SU-DHL-6 (cell line): ENCODE measurements around the gene DPP3.

Source experiments
- H2AFZ ChIP-seq: fragments of 200-600 bp; sonication (generic); 2 replicates; pipeline ENCODE4 v1.6.1; 2014; ENCODE audit warnings: low read depth, mild to moderate bottlenecking, moderate library complexity, mixed read lengths, antibody characterized with exemption, low read length; ENCODE audit not compliant: severe bottlenecking
- H3F3A ChIP-seq: fragments of 200-600 bp; shearing (Covaris generic); 2 replicates; pipeline ENCODE4 v1.6.0; 2016; ENCODE audit warnings: antibody characterized with exemption, mild to moderate bottlenecking; ENCODE audit not compliant: insufficient read depth
- H3K27ac ChIP-seq: fragments of 200-600 bp; sonication (generic); 2 replicates; pipeline ENCODE4 v1.5.1; 2016; ENCODE audit warnings: low read depth, mild to moderate bottlenecking, low read length, moderate library complexity, mixed read lengths
- H3K27me3 ChIP-seq: fragments of 200-600 bp; sonication (generic), shearing (Covaris generic); 2 replicates; pipeline ENCODE4 v1.6.0; 2014; ENCODE audit warnings: mild to moderate bottlenecking, low read length
- H3K36me3 ChIP-seq: fragments of 200-600 bp; sonication (generic); 2 replicates; pipeline ENCODE4 v1.6.1; 2014; ENCODE audit warnings: mild to moderate bottlenecking, low read length, mixed read lengths
- H3K4me2 ChIP-seq: fragments of 300-600, 200-600 bp; shearing (Covaris generic), sonication (generic); 2 replicates; pipeline ENCODE4 v1.6.0; 2014; ENCODE audit warnings: low read length, low read depth, mild to moderate bottlenecking; ENCODE audit not compliant: poor library complexity, severe bottlenecking
- H3K4me3 ChIP-seq: fragments of 200-600 bp; sonication (generic); 2 replicates; pipeline ENCODE4 v1.5.1; 2014; ENCODE audit warnings: antibody characterized with exemption, low read length, mild to moderate bottlenecking, mixed read lengths; ENCODE audit not compliant: insufficient read depth, poor library complexity, severe bottlenecking
- H3K79me2 ChIP-seq: fragments of 200-600 bp; sonication (generic); 2 replicates; pipeline ENCODE4 v1.6.1; 2014; ENCODE audit warnings: mild to moderate bottlenecking, low read length, moderate library complexity; ENCODE audit not compliant: insufficient read depth
- H3K9ac ChIP-seq: fragments of 200-600 bp; sonication (generic); 2 replicates; pipeline ENCODE4 v1.7.0; 2014; ENCODE audit warnings: mild to moderate bottlenecking, low read length
- H3K9me2 ChIP-seq: fragments of 200-600 bp; sonication (generic); replicated peaks from 2 replicates; pipeline ENCODE4 v1.6.1; 2014; ENCODE audit warnings: low read length; ENCODE audit not compliant: insufficient read depth
- H3K9me3 ChIP-seq: fragments of 200-600 bp; sonication (generic); 2 replicates; pipeline ENCODE4 v1.6.1; 2014; ENCODE audit warnings: low read length, mixed read lengths; ENCODE audit not compliant: insufficient read depth
- H4K20me1 ChIP-seq: fragments of 200-600 bp; sonication (generic); 2 replicates; pipeline ENCODE4 v1.6.1; 2014; ENCODE audit warnings: low read depth, mild to moderate bottlenecking, antibody characterized with exemption, low read length, moderate library complexity, mixed read lengths
- EZH2phosphoT487 ChIP-seq: fragments of 200-600 bp; sonication (generic), shearing (Covaris generic); conservative IDR thresholded peaks from 2 replicates; pipeline ENCODE4 v1.6.1; 2018; ENCODE audit warnings: mild to moderate bottlenecking, antibody characterized with exemption, low read length, moderate library complexity, mixed read lengths
- TF ChIP-seq, protein P1 (sequence below): fragments of 200-600 bp; sonication (generic); IDR thresholded peaks from one replicate; pipeline ENCODE4 v1.5.1; 2017; ENCODE audit warnings: antibody characterized with exemption, mild to moderate bottlenecking, low read length, moderate library complexity; ENCODE audit not compliant: insufficient read depth, poor library complexity, severe bottlenecking

DPP3 gene

GRCh38 chr11:66529069-66529468, 48.8 kb downstream of the DPP3 start:
- Histone ChIP-seq H3K27ac (no peak overlapping the region), H3F3A (no peaks in the 10 kb centered on the region), H3K9ac (no peak overlapping the region), H3K9me3 (no peaks in the 10 kb centered on the region), H3K79me2 (no peaks in the 10 kb centered on the region), H3K4me3 (no peak overlapping the region), H3K9me2 (no peaks in the 10 kb centered on the region), H3K36me3 (no peaks in the 10 kb centered on the region), H2AFZ (no peak overlapping the region), H4K20me1 (no peaks in the 10 kb centered on the region), H3K4me2 (no peak overlapping the region), H3K27me3 (no peaks in the 10 kb centered on the region)
- TF ChIP-seq, protein P1, sequence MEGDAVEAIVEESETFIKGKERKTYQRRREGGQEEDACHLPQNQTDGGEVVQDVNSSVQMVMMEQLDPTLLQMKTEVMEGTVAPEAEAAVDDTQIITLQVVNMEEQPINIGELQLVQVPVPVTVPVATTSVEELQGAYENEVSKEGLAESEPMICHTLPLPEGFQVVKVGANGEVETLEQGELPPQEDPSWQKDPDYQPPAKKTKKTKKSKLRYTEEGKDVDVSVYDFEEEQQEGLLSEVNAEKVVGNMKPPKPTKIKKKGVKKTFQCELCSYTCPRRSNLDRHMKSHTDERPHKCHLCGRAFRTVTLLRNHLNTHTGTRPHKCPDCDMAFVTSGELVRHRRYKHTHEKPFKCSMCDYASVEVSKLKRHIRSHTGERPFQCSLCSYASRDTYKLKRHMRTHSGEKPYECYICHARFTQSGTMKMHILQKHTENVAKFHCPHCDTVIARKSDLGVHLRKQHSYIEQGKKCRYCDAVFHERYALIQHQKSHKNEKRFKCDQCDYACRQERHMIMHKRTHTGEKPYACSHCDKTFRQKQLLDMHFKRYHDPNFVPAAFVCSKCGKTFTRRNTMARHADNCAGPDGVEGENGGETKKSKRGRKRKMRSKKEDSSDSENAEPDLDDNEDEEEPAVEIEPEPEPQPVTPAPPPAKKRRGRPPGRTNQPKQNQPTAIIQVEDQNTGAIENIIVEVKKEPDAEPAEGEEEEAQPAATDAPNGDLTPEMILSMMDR: no peak
- TF ChIP-seq EZH2phosphoT487: no peak

- TF ChIP-seq, protein P1: no peak
- TF ChIP-seq EZH2phosphoT487: no peak
- Histone ChIP-seq H3K9me3 (no peaks in the 10 kb centered on the region), H4K20me1 (no peaks in the 10 kb centered on the region), H2AFZ (no peak overlapping the region), H3K36me3 (no peaks in the 10 kb centered on the region), H3K79me2 (no peaks in the 10 kb centered on the region), H3F3A (no peaks in the 10 kb centered on the region), H3K4me2 (no peak overlapping the region), H3K9me2 (no peaks in the 10 kb centered on the region), H3K9ac (no peak overlapping the region), H3K4me3 (no peak overlapping the region), H3K27ac (no peak overlapping the region), H3K27me3 (no peaks in the 10 kb centered on the region)
Observed at GRCh38 chr11:66529655-66530054, 49.4 kb downstream of the DPP3 start.

DNA sequence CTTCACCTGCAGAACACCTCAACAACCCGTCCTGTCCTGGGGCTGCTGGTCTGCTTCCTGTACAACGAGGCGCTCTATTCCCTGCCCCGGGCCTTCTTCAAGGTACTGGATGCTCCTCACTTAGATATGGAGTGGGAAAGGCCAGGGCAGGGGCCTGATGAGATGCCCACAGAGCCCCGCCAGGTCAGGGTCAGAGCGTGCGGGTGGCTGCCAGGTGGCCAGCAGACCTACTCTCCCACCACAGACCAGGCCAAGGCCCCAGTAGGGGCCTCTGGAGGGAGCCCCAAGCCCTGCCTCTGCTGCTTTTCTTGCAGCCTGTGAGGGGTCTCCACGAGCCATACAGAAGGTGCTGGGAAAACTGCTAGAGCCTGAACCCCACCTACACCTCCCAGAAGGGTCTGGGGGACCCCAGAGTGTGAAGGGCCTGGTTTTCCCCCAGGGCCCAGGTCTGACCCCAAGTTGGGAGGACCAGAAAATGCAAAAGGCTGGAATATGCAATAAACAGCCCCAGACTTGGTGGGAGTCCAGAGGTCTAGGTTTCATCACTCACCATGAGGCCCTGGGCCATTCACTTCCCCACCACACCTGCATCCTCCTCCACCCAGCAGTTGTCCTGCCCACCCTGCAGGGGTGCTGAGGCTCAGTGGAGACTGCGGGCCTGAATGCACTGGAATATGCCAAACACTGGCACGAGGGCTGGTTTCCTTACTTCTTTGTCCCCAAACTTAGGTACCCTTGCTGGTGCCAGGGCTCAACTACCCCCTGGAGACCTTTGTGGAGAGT, 50.9 kb downstream of the DPP3 start:
- no peaks in the 10 kb centered on the region for H3K36me3 ChIP-seq
- no peak overlapping the region for H3K27ac ChIP-seq
- H3K4me2 ChIP-seq: no peak overlapping the region
- no peaks in the 10 kb centered on the region for H3K9me2 ChIP-seq
- no peak overlapping the region for H3K9ac ChIP-seq
- no peak overlapping the region for H2AFZ ChIP-seq
- H3K9me3 ChIP-seq: no peaks in the 10 kb centered on the region
- H3K79me2 ChIP-seq: no peaks in the 10 kb centered on the region
- H3K27me3 ChIP-seq: no peaks in the 10 kb centered on the region
- no peak overlapping the region for H3K4me3 ChIP-seq
- H4K20me1 ChIP-seq: no peaks in the 10 kb centered on the region
- TF ChIP-seq, protein P1: no peak
- TF ChIP-seq EZH2phosphoT487: no peak
- H3F3A ChIP-seq: no peaks in the 10 kb centered on the region
